Measurements from ENCODE around the gene MIGA2.

DNA sequence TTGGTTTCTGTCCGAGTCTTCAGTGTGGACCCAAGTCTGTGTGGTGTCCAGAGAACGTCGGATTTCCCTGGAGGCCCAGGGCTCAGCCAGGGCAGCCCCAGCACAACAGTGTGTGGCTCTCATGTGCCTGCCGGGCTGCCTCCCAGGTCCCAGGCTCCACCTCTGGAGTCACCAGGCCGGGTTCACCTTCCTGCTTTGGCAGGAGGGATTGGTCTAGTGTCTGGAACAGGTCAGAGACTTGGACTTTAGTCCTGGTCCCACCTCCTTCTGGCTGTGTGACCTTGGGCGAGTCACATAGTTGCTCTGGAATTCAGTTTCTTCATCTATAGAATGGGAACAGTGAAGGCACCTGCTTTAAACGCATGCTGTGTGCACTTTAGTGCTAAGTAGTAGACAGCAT, 47.7 kb downstream of the MIGA2 start:
- TF ChIP-seq, protein P1, sequence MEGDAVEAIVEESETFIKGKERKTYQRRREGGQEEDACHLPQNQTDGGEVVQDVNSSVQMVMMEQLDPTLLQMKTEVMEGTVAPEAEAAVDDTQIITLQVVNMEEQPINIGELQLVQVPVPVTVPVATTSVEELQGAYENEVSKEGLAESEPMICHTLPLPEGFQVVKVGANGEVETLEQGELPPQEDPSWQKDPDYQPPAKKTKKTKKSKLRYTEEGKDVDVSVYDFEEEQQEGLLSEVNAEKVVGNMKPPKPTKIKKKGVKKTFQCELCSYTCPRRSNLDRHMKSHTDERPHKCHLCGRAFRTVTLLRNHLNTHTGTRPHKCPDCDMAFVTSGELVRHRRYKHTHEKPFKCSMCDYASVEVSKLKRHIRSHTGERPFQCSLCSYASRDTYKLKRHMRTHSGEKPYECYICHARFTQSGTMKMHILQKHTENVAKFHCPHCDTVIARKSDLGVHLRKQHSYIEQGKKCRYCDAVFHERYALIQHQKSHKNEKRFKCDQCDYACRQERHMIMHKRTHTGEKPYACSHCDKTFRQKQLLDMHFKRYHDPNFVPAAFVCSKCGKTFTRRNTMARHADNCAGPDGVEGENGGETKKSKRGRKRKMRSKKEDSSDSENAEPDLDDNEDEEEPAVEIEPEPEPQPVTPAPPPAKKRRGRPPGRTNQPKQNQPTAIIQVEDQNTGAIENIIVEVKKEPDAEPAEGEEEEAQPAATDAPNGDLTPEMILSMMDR (IDR thresholded peaks at IDR 0.05; ENCODE audit: insufficient read depth, low read depth, low read length), result no peak
- TF ChIP-seq EZH2 (IDR thresholded peaks at IDR 0.05; ENCODE audit: insufficient read depth, low read length), result no peak

Measured in astrocyte (in vitro differentiated cells and primary cell).